CD4-positive, alpha-beta T cell treated with Interleukin-4 for 1 hour (primary cell): ENCODE results near the gene ZNF213.

Experiments
- DNase-seq, 2 donors: peaks; one replicate each; pipeline ENCODE4 v3.0.0-alpha.2; 2020 to 2022

Gene ZNF213

GRCh38 chr16:3134338-3135125 lies at the start of gene ZNF213:
Gene ZNF213 (plus strand): TSS chr16:3135029. CDS start chr16:3137281, 2,252 bp downstream.
- DNase-seq = peak; percentile 97

GRCh38 chr16:3085868-3086595 lies 48.8 kb upstream of the ZNF213 start:
- no peak for DNase-seq

GRCh38 chr16:3086596-3087242 lies 48.1 kb upstream of the ZNF213 start:
- DNase-seq = no peak

- DNase-seq = no peak
These were observed 47.3 kb upstream of the ZNF213 start for GRCh38 chr16:3087243-3088235.

GRCh38 chr16:3088450-3088849 lies 46.4 kb upstream of the ZNF213 start:
- no peak for DNase-seq

- DNase-seq = no peak
These were observed 45.7 kb upstream of the ZNF213 start for GRCh38 chr16:3088925-3089716.

- no peak for DNase-seq
These were observed 44.9 kb upstream of the ZNF213 start for GRCh38 chr16:3089717-3090592.

GRCh38 chr16:3091551-3091950 lies 43.3 kb upstream of the ZNF213 start:
- DNase-seq = no peak

GRCh38 chr16:3092501-3092941 lies 42.3 kb upstream of the ZNF213 start:
- DNase-seq = no peak

- DNase-seq = peak; percentile 57 to 79
These were observed 40.4 kb upstream of the ZNF213 start for GRCh38 chr16:3094289-3095027.

GRCh38 chr16:3095869-3096268 lies 39.0 kb upstream of the ZNF213 start:
- peak; percentile 84 for DNase-seq

- DNase-seq = no peak
These were observed 38.5 kb upstream of the ZNF213 start for GRCh38 chr16:3096362-3096761.

- no peak for DNase-seq
These were observed 37.6 kb upstream of the ZNF213 start for GRCh38 chr16:3097266-3097665.

GRCh38 chr16:3098459-3099394 lies 36.1 kb upstream of the ZNF213 start, which contains the start of gene ZSCAN10:
Gene ZSCAN10 (minus strand): TSS chr16:3099294. CDS start chr16:3092937, 6,357 bp downstream.
- DNase-seq = no peak

GRCh38 chr16:3099395-3099731 lies 35.5 kb upstream of the ZNF213 start:
- DNase-seq = no peak

GRCh38 chr16:3099732-3100499 lies 34.9 kb upstream of the ZNF213 start:
- peak; percentile 94 to 95 for DNase-seq

- peak; percentile 38 to 74 for DNase-seq
These were observed 33.6 kb upstream of the ZNF213 start for GRCh38 chr16:3101018-3101840.
